Measurements from ENCODE around the gene PPIL4.
A peak's percentile ranks its signal among the peaks of the same experiment; 100 is the strongest.
"Not testable (repeated sequence)": the region's sequence is repeated elsewhere in the genome, so short reads cannot be mapped to it uniquely, and the experiment has no call there.

PPIL4 gene

DNA sequence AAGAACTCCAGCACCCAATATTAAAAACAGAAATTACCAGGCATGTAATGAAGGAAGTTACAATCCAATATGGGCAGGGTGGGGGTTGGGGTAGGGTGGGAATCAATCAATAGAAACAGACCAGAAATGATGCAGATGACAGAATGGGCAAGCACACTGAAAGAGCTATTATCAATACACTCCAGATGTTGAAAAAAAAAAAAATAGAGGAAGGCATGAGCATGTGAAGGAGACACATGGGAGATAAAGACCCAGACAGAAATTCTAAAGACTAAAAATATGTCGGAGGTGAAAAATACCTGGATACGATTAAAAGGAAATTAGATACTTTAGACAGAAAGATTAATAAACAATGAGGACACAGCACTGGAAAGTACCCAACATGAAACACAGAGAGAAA is 42.0 kb downstream of the PPIL4 start:
- no peak for DNase-seq (ENCODE audit: low read depth)
- TF ChIP-seq, protein P1, sequence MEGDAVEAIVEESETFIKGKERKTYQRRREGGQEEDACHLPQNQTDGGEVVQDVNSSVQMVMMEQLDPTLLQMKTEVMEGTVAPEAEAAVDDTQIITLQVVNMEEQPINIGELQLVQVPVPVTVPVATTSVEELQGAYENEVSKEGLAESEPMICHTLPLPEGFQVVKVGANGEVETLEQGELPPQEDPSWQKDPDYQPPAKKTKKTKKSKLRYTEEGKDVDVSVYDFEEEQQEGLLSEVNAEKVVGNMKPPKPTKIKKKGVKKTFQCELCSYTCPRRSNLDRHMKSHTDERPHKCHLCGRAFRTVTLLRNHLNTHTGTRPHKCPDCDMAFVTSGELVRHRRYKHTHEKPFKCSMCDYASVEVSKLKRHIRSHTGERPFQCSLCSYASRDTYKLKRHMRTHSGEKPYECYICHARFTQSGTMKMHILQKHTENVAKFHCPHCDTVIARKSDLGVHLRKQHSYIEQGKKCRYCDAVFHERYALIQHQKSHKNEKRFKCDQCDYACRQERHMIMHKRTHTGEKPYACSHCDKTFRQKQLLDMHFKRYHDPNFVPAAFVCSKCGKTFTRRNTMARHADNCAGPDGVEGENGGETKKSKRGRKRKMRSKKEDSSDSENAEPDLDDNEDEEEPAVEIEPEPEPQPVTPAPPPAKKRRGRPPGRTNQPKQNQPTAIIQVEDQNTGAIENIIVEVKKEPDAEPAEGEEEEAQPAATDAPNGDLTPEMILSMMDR (IDR thresholded peaks at IDR 0.05; ENCODE audit: low read depth, low read length, missing control alignments) = no peak
- H3K4me3 ChIP-seq (ENCODE audit: low read depth, low read length) = no peak overlapping the region

DNA sequence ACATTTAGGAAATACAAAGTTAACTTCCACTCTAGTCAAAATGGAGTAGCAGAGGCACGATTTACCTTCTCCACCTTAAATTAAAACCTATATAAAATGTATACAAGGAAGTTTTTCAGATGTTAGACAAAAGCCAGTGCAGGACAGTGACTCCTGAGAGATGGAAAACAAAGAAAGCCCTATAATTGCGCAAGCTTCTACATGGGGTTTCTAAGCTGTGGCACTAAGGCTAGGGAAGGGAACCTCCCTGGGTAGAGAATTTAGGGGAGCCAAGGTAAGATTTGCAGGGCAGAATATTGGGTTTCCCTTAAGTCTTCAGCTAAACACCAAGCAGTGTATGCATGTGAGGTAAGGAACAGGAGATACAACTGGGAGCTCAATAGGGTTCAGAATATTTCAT is 42.6 kb downstream of the PPIL4 start:
- TF ChIP-seq, protein P1 (IDR thresholded peaks at IDR 0.05; ENCODE audit: low read depth, low read length, missing control alignments) = no peak
- H3K4me3 ChIP-seq (ENCODE audit: low read depth, low read length) = no peak overlapping the region
- no peak for DNase-seq (ENCODE audit: low read depth)

DNA sequence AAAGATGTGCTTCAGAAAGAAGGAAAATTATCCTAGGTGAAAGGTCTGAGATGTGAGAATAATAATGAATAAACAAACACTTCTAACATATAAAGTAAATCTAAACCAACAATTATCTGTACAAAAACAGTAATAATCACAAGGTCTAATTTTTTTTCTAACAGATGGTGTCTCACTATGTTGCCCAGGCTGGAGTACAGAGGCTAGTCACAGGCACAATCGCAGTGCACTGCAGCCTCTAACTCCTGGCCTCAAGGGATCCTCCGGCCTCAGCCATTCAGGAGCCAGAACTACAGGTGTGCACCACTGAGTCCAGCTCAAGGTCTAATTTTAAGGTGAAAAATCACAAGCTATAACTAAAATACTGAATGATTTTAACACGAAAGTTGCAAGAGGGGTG is 44.1 kb downstream of the PPIL4 start:
- no peak overlapping the region for H3K4me3 ChIP-seq (ENCODE audit: low read depth, low read length)
- no peak for DNase-seq (ENCODE audit: low read depth)
- TF ChIP-seq, protein P1 (IDR thresholded peaks at IDR 0.05; ENCODE audit: low read depth, low read length, missing control alignments) = no peak

DNA sequence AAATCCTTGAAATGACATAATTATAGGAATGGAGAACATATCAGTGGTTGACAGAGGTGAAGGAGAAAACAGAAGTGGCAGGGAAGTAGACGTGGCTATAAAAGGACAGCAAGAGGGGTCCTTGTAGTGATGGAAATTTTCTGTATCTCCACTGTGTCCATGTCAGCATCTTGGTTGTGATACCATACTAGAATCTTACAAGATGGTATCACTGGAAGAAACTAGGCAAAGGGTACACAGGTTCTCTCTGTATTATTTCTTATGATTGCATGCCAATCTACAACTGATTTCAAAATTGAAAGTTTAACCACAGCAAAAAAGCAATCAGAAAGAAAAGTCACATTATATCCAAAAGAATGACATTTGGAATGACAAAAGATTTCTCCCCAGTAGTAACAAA is 44.6 kb downstream of the PPIL4 start:
- no peak overlapping the region for H3K4me3 ChIP-seq (ENCODE audit: low read depth, low read length)
- TF ChIP-seq, protein P1 (IDR thresholded peaks at IDR 0.05; ENCODE audit: low read depth, low read length, missing control alignments) = no peak
- DNase-seq (ENCODE audit: low read depth) = no peak

DNA sequence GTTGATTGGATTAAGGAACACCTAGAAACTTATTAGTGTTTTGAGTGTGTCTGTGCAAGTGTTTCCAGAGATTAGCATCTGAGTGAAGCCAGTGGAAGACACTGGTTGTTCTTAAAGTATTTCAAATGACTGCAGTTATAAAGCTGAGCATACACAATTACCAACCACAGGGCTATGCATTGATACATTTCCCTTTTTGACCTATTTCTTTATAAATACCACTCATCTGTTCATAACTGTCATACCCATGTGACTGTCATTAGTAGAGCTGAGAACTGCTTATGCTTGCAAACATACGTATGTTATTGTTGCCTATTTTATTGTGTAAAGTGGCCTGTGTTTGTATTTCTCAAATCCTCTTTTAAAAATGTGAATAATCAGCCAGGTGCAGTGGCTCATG is 45.7 kb downstream of the PPIL4 start:
- no peak for DNase-seq (ENCODE audit: low read depth)
- TF ChIP-seq, protein P1 (IDR thresholded peaks at IDR 0.05; ENCODE audit: low read depth, low read length, missing control alignments) = no peak
- H3K4me3 ChIP-seq (ENCODE audit: low read depth, low read length) = no peak overlapping the region

DNA sequence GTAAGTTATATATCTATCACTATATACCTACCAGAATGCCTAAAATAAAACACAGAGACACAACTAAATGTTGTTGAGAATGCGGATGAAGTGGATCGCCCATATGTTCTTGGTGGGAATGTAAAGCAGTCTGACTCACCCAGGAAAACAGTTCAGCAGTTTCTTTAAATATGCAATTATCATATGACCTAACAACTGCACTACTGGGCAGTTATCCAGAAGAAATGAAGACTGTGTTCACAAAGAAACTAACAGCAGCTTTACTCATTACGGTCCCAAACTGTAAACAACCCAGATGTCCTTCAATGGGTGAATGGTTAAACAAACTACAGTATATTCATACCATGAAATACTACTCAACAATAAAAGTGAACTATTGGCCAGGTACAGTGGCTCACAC is 46.8 kb downstream of the PPIL4 start:
- DNase-seq (ENCODE audit: low read depth) = no peak
- no peak overlapping the region for H3K4me3 ChIP-seq (ENCODE audit: low read depth, low read length)
- TF ChIP-seq, protein P1 (IDR thresholded peaks at IDR 0.05; ENCODE audit: low read depth, low read length, missing control alignments) = no peak

DNA sequence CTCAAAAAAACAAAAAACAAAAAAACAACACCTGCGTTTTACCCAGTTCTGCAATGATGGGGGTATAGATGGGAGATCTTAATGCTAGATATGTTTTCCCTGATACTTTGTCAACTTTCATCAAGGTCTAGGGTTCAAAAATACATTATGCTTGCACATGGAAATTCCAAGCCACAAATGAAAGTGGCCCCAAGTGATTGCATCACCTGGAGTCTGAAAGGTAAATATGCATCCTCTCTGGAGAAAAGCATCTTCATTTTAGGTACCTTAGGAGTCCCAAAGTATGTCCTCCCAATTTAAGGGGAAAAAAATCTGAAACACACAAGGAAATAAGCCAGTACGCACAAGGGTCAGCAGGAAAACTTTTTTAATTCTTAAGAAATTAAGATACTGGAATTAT is 48.5 kb downstream of the PPIL4 start:
- no peak overlapping the region for H3K4me3 ChIP-seq (ENCODE audit: low read depth, low read length)
- TF ChIP-seq, protein P1 (IDR thresholded peaks at IDR 0.05; ENCODE audit: low read depth, low read length, missing control alignments) = no peak
- no peak for DNase-seq (ENCODE audit: low read depth)

DNA sequence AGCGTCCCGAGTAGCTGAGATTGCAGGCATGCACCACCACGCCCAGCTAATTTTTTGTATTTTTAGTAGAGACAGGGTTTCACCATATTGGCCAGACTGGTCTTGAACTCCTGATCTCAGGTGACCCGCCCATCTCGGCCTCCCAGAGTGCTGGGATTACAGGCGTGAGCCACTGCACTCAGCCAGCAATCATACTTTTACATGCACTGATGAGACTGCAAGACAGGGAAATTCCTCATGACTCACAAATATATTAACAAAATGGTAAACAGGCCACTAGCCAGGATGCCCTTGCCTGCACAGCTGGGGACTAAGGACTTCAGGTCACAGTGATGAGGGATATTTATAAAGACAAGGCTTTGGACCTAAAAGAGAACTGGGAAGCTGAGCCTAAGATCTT is 49.2 kb downstream of the PPIL4 start:
- H3K4me3 ChIP-seq (ENCODE audit: low read depth, low read length); DNase-seq (ENCODE audit: low read depth): not testable (repeated sequence)

DNA sequence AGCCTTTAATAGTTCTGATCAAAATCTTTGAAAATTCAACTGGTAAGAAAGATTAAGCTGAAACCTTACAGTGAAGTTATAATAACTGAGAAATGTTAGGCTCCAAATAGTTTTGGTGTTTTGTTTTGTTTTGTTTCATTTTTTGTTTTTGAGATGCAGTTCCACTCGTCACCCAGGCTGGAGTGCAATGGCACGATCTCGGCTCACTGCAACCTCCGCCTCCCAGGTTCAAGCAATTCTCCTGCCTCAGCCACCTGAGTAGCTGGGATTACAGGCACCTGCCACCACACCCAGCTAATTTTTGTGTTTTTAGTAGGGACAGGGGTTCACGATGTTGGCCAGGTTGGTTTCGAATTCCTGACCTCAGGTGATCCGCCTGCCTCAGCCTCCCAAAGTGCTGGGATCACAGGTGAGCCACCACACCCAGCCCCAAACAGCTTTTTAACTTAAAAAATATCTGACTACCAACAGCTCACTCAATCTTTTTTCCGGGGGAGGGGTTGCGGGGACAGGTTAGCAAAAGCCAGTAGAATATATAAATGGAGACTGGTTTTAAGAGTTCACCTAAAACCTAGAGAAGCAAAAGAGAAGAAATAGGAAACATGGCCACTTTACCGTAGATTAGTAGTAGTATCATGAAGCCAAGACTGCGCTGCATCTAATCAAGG is 50.4 kb downstream of the PPIL4 start:
- DNase-seq (ENCODE audit: low read depth); H3K4me3 ChIP-seq (ENCODE audit: low read depth, low read length): not testable (repeated sequence)

DNA sequence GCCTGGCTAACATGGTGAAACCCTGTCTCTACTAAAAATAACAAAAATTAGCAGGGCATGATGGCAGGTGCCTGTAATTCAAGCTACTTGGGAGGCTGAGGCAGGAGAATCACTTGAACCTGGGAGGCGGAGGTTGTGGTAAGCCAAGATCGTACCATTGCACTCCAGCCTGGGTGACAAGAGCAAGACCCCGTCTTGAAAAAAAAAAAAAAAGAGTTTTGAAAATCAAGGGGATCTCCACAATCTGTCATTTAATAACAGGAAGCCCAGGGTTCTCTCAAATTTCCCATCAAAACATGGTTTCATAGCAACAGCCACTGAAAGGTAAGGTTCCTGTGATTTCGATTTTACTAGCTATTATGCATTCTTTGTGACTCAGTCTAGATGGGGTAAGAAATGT is 51.0 kb downstream of the PPIL4 start:
- peak; percentile 52 for DNase-seq (ENCODE audit: low read depth)
- not testable (repeated sequence) for H3K4me3 ChIP-seq (ENCODE audit: low read depth, low read length)

Data from GM12864 (cell line).